ENCODE results near the gene CYTH3. TPM values are rescaled to one million over a fixed set of nuclear protein-coding genes. Genes with fewer than 3 reads are reported as not detected.

Gene CYTH3
- total and polyA plus RNA-seq, 9 of the 15 experiments (the other 6 are each of a cell fraction or from before 2014, with no cell fraction given), result 0.25 to 15.2 (median 11.4) TPM

DNA sequence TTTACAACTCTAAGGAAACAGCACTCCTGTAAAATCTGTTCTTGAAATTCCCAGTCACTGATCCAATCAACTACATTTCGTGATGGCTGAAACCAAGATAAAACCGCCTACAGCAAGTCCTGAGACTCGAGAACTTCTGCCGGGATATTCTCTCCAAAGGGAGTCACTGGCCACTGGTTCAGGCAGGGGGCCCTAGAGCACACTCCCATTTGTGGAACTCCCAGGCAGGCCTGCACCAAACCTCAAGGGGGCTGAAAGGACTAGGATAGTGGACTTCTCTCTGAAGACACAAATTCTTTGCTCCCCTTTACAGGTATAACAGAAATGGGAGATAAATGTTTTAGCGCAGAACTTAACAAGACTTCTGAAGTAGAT, 16.3 kb downstream of the CYTH3 start (continued):
- TF ChIP-seq, protein P1, sequence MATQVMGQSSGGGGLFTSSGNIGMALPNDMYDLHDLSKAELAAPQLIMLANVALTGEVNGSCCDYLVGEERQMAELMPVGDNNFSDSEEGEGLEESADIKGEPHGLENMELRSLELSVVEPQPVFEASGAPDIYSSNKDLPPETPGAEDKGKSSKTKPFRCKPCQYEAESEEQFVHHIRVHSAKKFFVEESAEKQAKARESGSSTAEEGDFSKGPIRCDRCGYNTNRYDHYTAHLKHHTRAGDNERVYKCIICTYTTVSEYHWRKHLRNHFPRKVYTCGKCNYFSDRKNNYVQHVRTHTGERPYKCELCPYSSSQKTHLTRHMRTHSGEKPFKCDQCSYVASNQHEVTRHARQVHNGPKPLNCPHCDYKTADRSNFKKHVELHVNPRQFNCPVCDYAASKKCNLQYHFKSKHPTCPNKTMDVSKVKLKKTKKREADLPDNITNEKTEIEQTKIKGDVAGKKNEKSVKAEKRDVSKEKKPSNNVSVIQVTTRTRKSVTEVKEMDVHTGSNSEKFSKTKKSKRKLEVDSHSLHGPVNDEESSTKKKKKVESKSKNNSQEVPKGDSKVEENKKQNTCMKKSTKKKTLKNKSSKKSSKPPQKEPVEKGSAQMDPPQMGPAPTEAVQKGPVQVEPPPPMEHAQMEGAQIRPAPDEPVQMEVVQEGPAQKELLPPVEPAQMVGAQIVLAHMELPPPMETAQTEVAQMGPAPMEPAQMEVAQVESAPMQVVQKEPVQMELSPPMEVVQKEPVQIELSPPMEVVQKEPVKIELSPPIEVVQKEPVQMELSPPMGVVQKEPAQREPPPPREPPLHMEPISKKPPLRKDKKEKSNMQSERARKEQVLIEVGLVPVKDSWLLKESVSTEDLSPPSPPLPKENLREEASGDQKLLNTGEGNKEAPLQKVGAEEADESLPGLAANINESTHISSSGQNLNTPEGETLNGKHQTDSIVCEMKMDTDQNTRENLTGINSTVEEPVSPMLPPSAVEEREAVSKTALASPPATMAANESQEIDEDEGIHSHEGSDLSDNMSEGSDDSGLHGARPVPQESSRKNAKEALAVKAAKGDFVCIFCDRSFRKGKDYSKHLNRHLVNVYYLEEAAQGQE (IDR thresholded peaks at IDR 0.05; ENCODE audit: borderline replicate concordance), result peak; percentile 75
- TF ChIP-seq, protein P1 (CRISPR knock-in tag; IDR thresholded peaks at IDR 0.05; ENCODE audit: low read depth), result no peak
- peak; percentile 28; a peak in 2 of 4 replicates for TF ChIP-seq RAD21 (CRISPR knock-in tag; conservative IDR thresholded peaks at IDR 0.05 in 1 of 2, IDR thresholded peaks at IDR 0.05 in 1 of 2)

Data from K562 (cell line).